ENCODE results near the gene PPDPF. TPM values are rescaled to one million over a fixed set of nuclear protein-coding genes. Genes with fewer than 3 reads are reported as not detected.

The PPDPF gene
- total and polyA plus RNA-seq, 2 of the 8 experiments (the other 6 are each of a cell fraction or from before 2014, with no cell fraction given) = 30.5 to 138 TPM

- TF ChIP-seq, protein P1, sequence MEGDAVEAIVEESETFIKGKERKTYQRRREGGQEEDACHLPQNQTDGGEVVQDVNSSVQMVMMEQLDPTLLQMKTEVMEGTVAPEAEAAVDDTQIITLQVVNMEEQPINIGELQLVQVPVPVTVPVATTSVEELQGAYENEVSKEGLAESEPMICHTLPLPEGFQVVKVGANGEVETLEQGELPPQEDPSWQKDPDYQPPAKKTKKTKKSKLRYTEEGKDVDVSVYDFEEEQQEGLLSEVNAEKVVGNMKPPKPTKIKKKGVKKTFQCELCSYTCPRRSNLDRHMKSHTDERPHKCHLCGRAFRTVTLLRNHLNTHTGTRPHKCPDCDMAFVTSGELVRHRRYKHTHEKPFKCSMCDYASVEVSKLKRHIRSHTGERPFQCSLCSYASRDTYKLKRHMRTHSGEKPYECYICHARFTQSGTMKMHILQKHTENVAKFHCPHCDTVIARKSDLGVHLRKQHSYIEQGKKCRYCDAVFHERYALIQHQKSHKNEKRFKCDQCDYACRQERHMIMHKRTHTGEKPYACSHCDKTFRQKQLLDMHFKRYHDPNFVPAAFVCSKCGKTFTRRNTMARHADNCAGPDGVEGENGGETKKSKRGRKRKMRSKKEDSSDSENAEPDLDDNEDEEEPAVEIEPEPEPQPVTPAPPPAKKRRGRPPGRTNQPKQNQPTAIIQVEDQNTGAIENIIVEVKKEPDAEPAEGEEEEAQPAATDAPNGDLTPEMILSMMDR (IDR thresholded peaks at IDR 0.05; ENCODE audit: control extremely low read depth in 1 of 3, insufficient read depth in 1 of 3, low read depth in 1 of 3, low read length in 3 of 3) = no peak
- TF ChIP-seq CHD7 (IDR thresholded peaks at IDR 0.05; ENCODE audit: insufficient replicate concordance, low read length) (no peak), E2F6 (IDR thresholded peaks at IDR 0.05) (no peak), KDM5A (IDR thresholded peaks at IDR 0.05; ENCODE audit: low read length) (no peak), RNF2 (IDR thresholded peaks at IDR 0.05; ENCODE audit: borderline replicate concordance, low read depth, low read length, missing control alignments, poor library complexity, severe bottlenecking) (no peak)
Observed at GRCh38 chr20:63503524-63503923, 17.0 kb upstream of the PPDPF start (continued).

All from H1 (cell line).